22Rv1 (cell line): Measurements from ENCODE around the gene OPALIN.

Experiments used
- ZFX ChIP-seq: fragments of 450-650 bp; IDR thresholded peaks from 2 replicates; pipeline ENCODE4 v1.6.1; 2017; ENCODE audit warnings: antibody characterized with exemption, borderline replicate concordance
- TF ChIP-seq, protein P1 (sequence below): fragments of 450-650 bp; IDR thresholded peaks from 2 replicates; pipeline ENCODE4 v1.5.1; 2017; ENCODE audit warnings: mild to moderate bottlenecking

DNA sequence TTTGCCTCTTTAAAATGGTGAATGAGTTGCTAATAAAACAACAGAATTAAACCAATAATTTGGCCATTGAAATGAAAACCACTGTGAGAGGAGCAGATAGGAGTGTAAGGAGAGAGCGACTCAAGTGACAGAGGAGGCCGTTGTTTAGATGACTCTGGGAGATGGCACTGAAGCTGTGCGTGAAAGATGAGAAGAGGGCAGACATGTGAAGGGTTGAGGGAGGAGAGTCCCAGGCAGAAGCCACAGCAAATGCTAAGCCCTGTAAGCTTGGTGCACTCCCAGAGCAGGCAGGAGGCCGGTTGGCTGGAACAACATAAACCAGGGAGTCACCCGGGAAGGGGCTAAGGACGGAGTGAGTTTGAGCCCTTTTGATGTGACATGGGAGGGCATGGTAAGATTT lies 814 bp upstream of the OPALIN start:
- TF ChIP-seq, protein P1, sequence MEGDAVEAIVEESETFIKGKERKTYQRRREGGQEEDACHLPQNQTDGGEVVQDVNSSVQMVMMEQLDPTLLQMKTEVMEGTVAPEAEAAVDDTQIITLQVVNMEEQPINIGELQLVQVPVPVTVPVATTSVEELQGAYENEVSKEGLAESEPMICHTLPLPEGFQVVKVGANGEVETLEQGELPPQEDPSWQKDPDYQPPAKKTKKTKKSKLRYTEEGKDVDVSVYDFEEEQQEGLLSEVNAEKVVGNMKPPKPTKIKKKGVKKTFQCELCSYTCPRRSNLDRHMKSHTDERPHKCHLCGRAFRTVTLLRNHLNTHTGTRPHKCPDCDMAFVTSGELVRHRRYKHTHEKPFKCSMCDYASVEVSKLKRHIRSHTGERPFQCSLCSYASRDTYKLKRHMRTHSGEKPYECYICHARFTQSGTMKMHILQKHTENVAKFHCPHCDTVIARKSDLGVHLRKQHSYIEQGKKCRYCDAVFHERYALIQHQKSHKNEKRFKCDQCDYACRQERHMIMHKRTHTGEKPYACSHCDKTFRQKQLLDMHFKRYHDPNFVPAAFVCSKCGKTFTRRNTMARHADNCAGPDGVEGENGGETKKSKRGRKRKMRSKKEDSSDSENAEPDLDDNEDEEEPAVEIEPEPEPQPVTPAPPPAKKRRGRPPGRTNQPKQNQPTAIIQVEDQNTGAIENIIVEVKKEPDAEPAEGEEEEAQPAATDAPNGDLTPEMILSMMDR, result no peak
- no peak for TF ChIP-seq ZFX
